Measurements from ENCODE around the gene POU2AF3.

The POU2AF3 gene

DNA sequence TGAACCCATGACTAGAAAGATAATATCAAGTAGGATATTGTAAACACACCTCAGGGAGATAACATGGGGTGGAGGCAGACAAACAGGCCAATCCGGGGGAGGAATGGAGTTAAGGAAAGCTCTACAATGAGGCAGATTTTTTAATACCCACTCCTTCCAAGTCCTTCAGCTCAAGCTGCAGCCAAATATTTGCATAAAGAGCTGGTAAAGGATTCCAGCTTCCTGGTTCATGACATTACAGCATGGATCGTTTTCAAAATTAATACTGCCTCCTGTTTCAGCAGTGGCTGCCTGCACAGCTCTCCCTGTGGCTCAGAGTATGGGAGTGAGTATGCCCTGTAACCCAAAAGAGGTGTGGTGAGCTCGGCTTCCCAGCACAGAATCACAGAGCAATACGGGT is 5.1 kb downstream of the POU2AF3 start:
- Histone ChIP-seq H3K9me3 (ENCODE audit: control insufficient read depth, low read length) (no peaks in the 10 kb centered on the region), H2AK5ac (ENCODE audit: low read length, severe bottlenecking) (no peak overlapping the region), H3K4me3 (ENCODE audit: insufficient read depth in 1 of 2, low read depth in 1 of 2, low read length in 2 of 2) (no peak overlapping the region), H3K27ac (ENCODE audit: low read length, poor library complexity, severe bottlenecking) (no peak overlapping the region), H3K36me3 (ENCODE audit: control insufficient read depth in 1 of 2, insufficient read depth in 2 of 2, low read depth in 1 of 2, low read length in 2 of 2) (no peaks in the 10 kb centered on the region), H3K23ac (ENCODE audit: low read length in 2 of 2) (no peak overlapping the region), H2BK120ac (ENCODE audit: low read depth, low read length) (no peak overlapping the region), H3K4me2 (ENCODE audit: low read length, poor library complexity, severe bottlenecking) (no peak overlapping the region), H4K8ac (ENCODE audit: low read length) (no peak overlapping the region), H3K18ac (ENCODE audit: low read depth in 1 of 2, low read length in 2 of 2) (no peak overlapping the region), H2AFZ (ENCODE audit: low read depth, low read length) (no peak overlapping the region), H3K4ac (ENCODE audit: low read depth in 1 of 2, low read length in 2 of 2) (no peak overlapping the region), H2BK15ac (ENCODE audit: low read depth, poor library complexity, severe bottlenecking) (no peak overlapping the region), H3K4me1 (ENCODE audit: control insufficient read depth, insufficient read depth, low read depth, low read length) (peaks cover 14% of the 10 kb centered on the region), H4K91ac (ENCODE audit: low read length) (no peak overlapping the region), H2BK5ac (ENCODE audit: low read depth, low read length, poor library complexity, severe bottlenecking) (no peak overlapping the region), H3K79me1 (replicated peaks; ENCODE audit: low read length, poor library complexity, severe bottlenecking) (no peaks in the 10 kb centered on the region), H3K14ac (ENCODE audit: low read length in 2 of 2) (no peak overlapping the region), H3K27me3 (ENCODE audit: control insufficient read depth in 1 of 2, insufficient read depth in 1 of 2, low read length in 2 of 2) (peaks cover 57 to 60% of the 10 kb centered on the region in 2 experiments), H3K9ac (ENCODE audit: low read length) (no peak overlapping the region), H2BK12ac (ENCODE audit: low read length in 2 of 2) (no peak overlapping the region)
- DNase-seq: no peak
- 87% methylated on average over 2 of the region's 4 CpGs for WGBS

- H3K27me3 ChIP-seq (ENCODE audit: control insufficient read depth in 1 of 2, insufficient read depth in 1 of 2, low read length in 2 of 2): peaks cover 47 to 58% of the 10 kb centered on the region in 2 experiments
- H3K9me3 ChIP-seq (ENCODE audit: control insufficient read depth, low read length): no peaks in the 10 kb centered on the region
- H3K18ac ChIP-seq (ENCODE audit: low read depth in 1 of 2, low read length in 2 of 2): no peak overlapping the region
- H2AK5ac ChIP-seq (ENCODE audit: low read length, severe bottlenecking): no peak overlapping the region
- H3K4me3 ChIP-seq (ENCODE audit: insufficient read depth in 1 of 2, low read depth in 1 of 2, low read length in 2 of 2): no peak overlapping the region
- H3K14ac ChIP-seq (ENCODE audit: low read length in 2 of 2): no peak overlapping the region
- H2BK120ac ChIP-seq (ENCODE audit: low read depth, low read length): no peak overlapping the region
- no peak overlapping the region for H3K4me2 ChIP-seq (ENCODE audit: low read length, poor library complexity, severe bottlenecking)
- no peak overlapping the region for H3K4ac ChIP-seq (ENCODE audit: low read depth in 1 of 2, low read length in 2 of 2)
- no peak overlapping the region for H3K9ac ChIP-seq (ENCODE audit: low read length)
- no peak overlapping the region for H3K23ac ChIP-seq (ENCODE audit: low read length in 2 of 2)
- H3K27ac ChIP-seq (ENCODE audit: low read length, poor library complexity, severe bottlenecking): no peak overlapping the region
- H2BK5ac ChIP-seq (ENCODE audit: low read depth, low read length, poor library complexity, severe bottlenecking): no peak overlapping the region
- H4K91ac ChIP-seq (ENCODE audit: low read length): no peak overlapping the region
- DNase-seq: no peak
- no peak overlapping the region for H2BK15ac ChIP-seq (ENCODE audit: low read depth, poor library complexity, severe bottlenecking)
- no peaks in the 10 kb centered on the region for H3K36me3 ChIP-seq (ENCODE audit: control insufficient read depth in 1 of 2, insufficient read depth in 2 of 2, low read depth in 1 of 2, low read length in 2 of 2)
- H4K8ac ChIP-seq (ENCODE audit: low read length): no peak overlapping the region
- no peaks in the 10 kb centered on the region for H3K4me1 ChIP-seq (ENCODE audit: control insufficient read depth, insufficient read depth, low read depth, low read length)
- no peak overlapping the region for H2BK12ac ChIP-seq (ENCODE audit: low read length in 2 of 2)
- no peak overlapping the region for H2AFZ ChIP-seq (ENCODE audit: low read depth, low read length)
- H3K79me1 ChIP-seq (replicated peaks; ENCODE audit: low read length, poor library complexity, severe bottlenecking): no peaks in the 10 kb centered on the region
- 64% methylated on average over 5 of the region's 5 CpGs for WGBS
Measured at GRCh38 chr11:111305162-111305802, 6.9 kb downstream of the POU2AF3 start.

DNA sequence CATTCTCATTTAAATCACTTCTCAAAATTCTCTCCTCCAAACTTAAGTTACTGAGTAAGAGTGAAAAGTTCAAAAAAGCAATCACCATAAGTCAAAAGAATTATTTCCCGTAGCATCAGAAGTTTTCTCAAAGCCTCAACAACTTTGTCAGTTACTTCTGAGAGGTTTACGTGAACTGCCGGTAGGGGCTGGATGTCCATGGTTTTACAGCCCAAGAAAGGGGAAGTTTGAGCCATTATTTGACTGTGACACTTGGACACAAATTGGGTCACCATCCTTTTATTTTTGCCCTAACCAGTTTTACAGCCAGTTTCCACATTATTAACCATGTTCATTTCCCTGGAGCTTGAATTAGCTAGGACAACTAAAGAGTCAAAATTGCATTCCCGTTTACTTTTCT is 7.5 kb downstream of the POU2AF3 start:
- no peak overlapping the region for H4K91ac ChIP-seq (ENCODE audit: low read length)
- H3K9ac ChIP-seq (ENCODE audit: low read length): no peak overlapping the region
- no peak overlapping the region for H3K4ac ChIP-seq (ENCODE audit: low read depth in 1 of 2, low read length in 2 of 2)
- no peak overlapping the region for H3K4me2 ChIP-seq (ENCODE audit: low read length, poor library complexity, severe bottlenecking)
- no peak overlapping the region for H2BK12ac ChIP-seq (ENCODE audit: low read length in 2 of 2)
- 83% methylated on average over 4 of the region's 4 CpGs for WGBS
- no peak overlapping the region for H3K4me3 ChIP-seq (ENCODE audit: insufficient read depth in 1 of 2, low read depth in 1 of 2, low read length in 2 of 2)
- H2AK5ac ChIP-seq (ENCODE audit: low read length, severe bottlenecking): no peak overlapping the region
- no peaks in the 10 kb centered on the region for H3K4me1 ChIP-seq (ENCODE audit: control insufficient read depth, insufficient read depth, low read depth, low read length)
- no peak overlapping the region for H2BK5ac ChIP-seq (ENCODE audit: low read depth, low read length, poor library complexity, severe bottlenecking)
- H4K8ac ChIP-seq (ENCODE audit: low read length): no peak overlapping the region
- no peaks in the 10 kb centered on the region for H3K79me1 ChIP-seq (replicated peaks; ENCODE audit: low read length, poor library complexity, severe bottlenecking)
- peaks cover 41 to 52% of the 10 kb centered on the region in 2 experiments for H3K27me3 ChIP-seq (ENCODE audit: control insufficient read depth in 1 of 2, insufficient read depth in 1 of 2, low read length in 2 of 2)
- no peak overlapping the region for H3K27ac ChIP-seq (ENCODE audit: low read length, poor library complexity, severe bottlenecking)
- no peak overlapping the region for H3K18ac ChIP-seq (ENCODE audit: low read depth in 1 of 2, low read length in 2 of 2)
- H3K23ac ChIP-seq (ENCODE audit: low read length in 2 of 2): no peak overlapping the region
- no peak overlapping the region for H2BK15ac ChIP-seq (ENCODE audit: low read depth, poor library complexity, severe bottlenecking)
- no peaks in the 10 kb centered on the region for H3K36me3 ChIP-seq (ENCODE audit: control insufficient read depth in 1 of 2, insufficient read depth in 2 of 2, low read depth in 1 of 2, low read length in 2 of 2)
- no peak overlapping the region for H2BK120ac ChIP-seq (ENCODE audit: low read depth, low read length)
- no peak overlapping the region for H3K14ac ChIP-seq (ENCODE audit: low read length in 2 of 2)
- DNase-seq: no peak
- no peaks in the 10 kb centered on the region for H3K9me3 ChIP-seq (ENCODE audit: control insufficient read depth, low read length)
- no peak overlapping the region for H2AFZ ChIP-seq (ENCODE audit: low read depth, low read length)

- no peak overlapping the region for H3K4ac ChIP-seq (ENCODE audit: low read depth in 1 of 2, low read length in 2 of 2)
- H3K4me2 ChIP-seq (ENCODE audit: low read length, poor library complexity, severe bottlenecking): no peak overlapping the region
- H3K9ac ChIP-seq (ENCODE audit: low read length): no peak overlapping the region
- H2BK5ac ChIP-seq (ENCODE audit: low read depth, low read length, poor library complexity, severe bottlenecking): no peak overlapping the region
- no peaks in the 10 kb centered on the region for H3K36me3 ChIP-seq (ENCODE audit: control insufficient read depth in 1 of 2, insufficient read depth in 2 of 2, low read depth in 1 of 2, low read length in 2 of 2)
- no peak overlapping the region for H3K4me3 ChIP-seq (ENCODE audit: insufficient read depth in 1 of 2, low read depth in 1 of 2, low read length in 2 of 2)
- no peak overlapping the region for H2AK5ac ChIP-seq (ENCODE audit: low read length, severe bottlenecking)
- H3K23ac ChIP-seq (ENCODE audit: low read length in 2 of 2): no peak overlapping the region
- H3K9me3 ChIP-seq (ENCODE audit: control insufficient read depth, low read length): no peaks in the 10 kb centered on the region
- H3K4me1 ChIP-seq (ENCODE audit: control insufficient read depth, insufficient read depth, low read depth, low read length): no peaks in the 10 kb centered on the region
- no peak overlapping the region for H2AFZ ChIP-seq (ENCODE audit: low read depth, low read length)
- H4K91ac ChIP-seq (ENCODE audit: low read length): no peak overlapping the region
- H3K27ac ChIP-seq (ENCODE audit: low read length, poor library complexity, severe bottlenecking): no peak overlapping the region
- WGBS: 68% methylated on average over 4 of the region's 5 CpGs
- H3K79me1 ChIP-seq (replicated peaks; ENCODE audit: low read length, poor library complexity, severe bottlenecking): no peaks in the 10 kb centered on the region
- no peak overlapping the region for H2BK12ac ChIP-seq (ENCODE audit: low read length in 2 of 2)
- H3K18ac ChIP-seq (ENCODE audit: low read depth in 1 of 2, low read length in 2 of 2): no peak overlapping the region
- no peak overlapping the region for H3K14ac ChIP-seq (ENCODE audit: low read length in 2 of 2)
- no peak overlapping the region for H2BK15ac ChIP-seq (ENCODE audit: low read depth, poor library complexity, severe bottlenecking)
- DNase-seq: no peak
- H2BK120ac ChIP-seq (ENCODE audit: low read depth, low read length): no peak overlapping the region
- H3K27me3 ChIP-seq (ENCODE audit: control insufficient read depth in 1 of 2, insufficient read depth in 1 of 2, low read length in 2 of 2): peaks cover 37 to 47% of the 10 kb centered on the region in 2 experiments
- no peak overlapping the region for H4K8ac ChIP-seq (ENCODE audit: low read length)
Measured at GRCh38 chr11:111306321-111306720, 8.0 kb downstream of the POU2AF3 start.

Data from mesenchymal stem cell (in vitro differentiated cells and primary cell).